HG02885 (cell line): ENCODE data around the gene ST8SIA5.
A peak's percentile ranks its signal among the peaks of the same experiment; 100 is the strongest.
"Not testable (repeated sequence)": the region's sequence is repeated elsewhere in the genome, so short reads cannot be mapped to it uniquely, and the experiment has no call there.

Source experiments
- ATAC-seq: cut with Tn5 transposase; IDR thresholded peaks from one replicate; pipeline ENCODE4 v1.9.1; 2021; ENCODE audit warnings: mild to moderate bottlenecking; ENCODE audit not compliant: unreplicated experiment, poor library complexity

The ST8SIA5 gene, protein sequence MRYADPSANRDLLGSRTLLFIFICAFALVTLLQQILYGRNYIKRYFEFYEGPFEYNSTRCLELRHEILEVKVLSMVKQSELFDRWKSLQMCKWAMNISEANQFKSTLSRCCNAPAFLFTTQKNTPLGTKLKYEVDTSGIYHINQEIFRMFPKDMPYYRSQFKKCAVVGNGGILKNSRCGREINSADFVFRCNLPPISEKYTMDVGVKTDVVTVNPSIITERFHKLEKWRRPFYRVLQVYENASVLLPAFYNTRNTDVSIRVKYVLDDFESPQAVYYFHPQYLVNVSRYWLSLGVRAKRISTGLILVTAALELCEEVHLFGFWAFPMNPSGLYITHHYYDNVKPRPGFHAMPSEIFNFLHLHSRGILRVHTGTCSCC

DNA sequence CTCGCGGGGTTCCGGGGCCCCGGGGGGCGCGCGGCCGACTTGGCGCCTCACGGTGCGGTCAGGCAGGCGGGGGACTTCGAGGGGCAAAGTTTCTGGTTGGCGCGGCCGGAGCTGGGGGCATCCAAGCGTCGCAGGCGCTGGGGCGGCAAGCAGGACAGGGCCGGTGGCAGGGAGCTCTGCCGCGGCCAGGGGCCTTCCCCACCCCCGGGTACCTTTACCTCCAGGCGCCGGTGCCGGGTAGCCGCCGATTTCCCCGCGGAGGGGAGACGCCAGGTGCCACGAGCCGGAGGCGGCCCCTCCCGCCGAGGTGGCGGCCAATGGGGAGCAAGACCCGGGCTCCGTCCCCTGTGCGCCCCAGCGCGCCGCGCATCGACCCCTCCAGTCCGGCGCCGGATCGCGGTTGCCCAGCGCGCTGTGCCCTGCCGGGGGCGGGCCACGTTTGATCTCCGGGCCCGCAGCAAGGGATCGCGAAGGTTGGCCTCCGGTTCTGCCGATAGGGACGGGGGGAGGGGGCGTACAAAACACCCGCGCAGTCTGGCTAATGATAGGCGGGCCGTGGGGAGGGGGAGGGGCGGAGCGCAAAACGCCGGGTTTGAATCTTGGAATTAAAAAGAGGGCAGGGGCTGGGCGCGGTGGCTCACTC lies at the start of gene ST8SIA5:
TSS of gene ST8SIA5 (minus strand) at position 495 of the 643 bp plus-strand sequence. CDS start 545 bp downstream, outside the sequence.
- no peak for ATAC-seq

- ATAC-seq, result not testable (repeated sequence)
Observed at GRCh38 chr18:46795945-46796344, 39.1 kb upstream of the ST8SIA5 start.

- no peak for ATAC-seq
Observed at GRCh38 chr18:46794607-46795006, 37.8 kb upstream of the ST8SIA5 start.

- no peak for ATAC-seq
Observed at GRCh38 chr18:46793565-46793964, 36.7 kb upstream of the ST8SIA5 start.

- no peak for ATAC-seq
Observed at GRCh38 chr18:46789088-46789487, 32.2 kb upstream of the ST8SIA5 start.

DNA sequence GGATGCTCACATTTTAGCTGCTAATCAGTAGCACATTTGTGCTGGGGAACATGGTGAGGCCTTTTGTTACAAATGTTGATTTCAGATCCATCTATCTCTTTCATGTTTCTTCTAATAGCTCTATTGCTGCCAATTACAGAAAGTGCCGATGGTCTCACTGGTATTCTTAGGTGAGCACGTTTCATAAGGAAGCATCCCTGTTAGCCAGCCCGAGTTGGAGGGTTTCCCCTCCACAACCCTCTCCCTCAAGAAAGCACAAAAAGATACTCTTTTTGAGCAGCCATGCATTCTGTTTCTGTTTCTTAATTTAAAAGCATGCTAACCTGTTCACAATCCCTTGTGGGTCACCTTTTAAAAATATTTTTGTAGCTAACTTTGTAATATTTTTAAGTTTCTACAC lies 30.8 kb upstream of the ST8SIA5 start:
- ATAC-seq, result no peak

- no peak for ATAC-seq
Observed at GRCh38 chr18:46772357-46772756, 15.5 kb upstream of the ST8SIA5 start.

DNA sequence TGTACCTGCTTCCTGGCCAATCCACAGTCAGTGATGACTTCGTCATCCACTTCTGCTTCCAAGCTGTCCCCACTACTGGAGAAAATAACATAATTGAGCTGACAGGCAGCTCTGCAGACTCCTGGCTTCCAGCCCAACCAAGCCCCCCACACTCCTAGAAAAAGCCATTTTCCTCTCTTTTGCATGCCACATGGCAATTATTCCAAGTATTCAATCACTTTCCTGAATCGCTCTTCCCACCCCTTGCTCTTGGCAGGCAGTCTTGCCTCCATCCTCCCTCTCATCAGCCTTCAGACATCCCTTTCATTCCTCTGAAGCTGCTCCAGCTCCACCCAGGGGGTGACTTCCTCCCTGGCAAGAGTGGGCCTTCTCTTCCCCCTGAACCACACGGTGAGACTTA lies 14.3 kb upstream of the ST8SIA5 start:
- no peak for ATAC-seq

DNA sequence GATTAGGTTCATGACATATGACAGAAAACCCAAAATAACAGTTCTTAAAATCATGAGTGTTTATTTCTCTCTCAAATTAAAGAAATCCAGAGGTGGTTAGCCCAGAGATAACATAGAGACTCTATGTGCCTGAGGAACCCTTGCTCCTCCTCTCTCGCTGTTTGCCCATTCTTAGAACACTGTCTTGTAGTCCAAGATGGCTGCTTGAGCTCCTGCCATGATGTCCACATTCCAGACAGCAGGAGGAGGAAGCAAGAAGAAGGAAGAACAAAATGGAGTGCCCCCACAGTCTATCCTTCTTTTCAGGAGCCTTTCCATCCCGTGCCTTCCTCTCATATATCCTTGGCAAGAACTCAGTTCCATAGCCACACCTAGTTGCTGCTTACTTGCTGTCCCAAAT lies 13.9 kb upstream of the ST8SIA5 start:
- no peak for ATAC-seq

DNA sequence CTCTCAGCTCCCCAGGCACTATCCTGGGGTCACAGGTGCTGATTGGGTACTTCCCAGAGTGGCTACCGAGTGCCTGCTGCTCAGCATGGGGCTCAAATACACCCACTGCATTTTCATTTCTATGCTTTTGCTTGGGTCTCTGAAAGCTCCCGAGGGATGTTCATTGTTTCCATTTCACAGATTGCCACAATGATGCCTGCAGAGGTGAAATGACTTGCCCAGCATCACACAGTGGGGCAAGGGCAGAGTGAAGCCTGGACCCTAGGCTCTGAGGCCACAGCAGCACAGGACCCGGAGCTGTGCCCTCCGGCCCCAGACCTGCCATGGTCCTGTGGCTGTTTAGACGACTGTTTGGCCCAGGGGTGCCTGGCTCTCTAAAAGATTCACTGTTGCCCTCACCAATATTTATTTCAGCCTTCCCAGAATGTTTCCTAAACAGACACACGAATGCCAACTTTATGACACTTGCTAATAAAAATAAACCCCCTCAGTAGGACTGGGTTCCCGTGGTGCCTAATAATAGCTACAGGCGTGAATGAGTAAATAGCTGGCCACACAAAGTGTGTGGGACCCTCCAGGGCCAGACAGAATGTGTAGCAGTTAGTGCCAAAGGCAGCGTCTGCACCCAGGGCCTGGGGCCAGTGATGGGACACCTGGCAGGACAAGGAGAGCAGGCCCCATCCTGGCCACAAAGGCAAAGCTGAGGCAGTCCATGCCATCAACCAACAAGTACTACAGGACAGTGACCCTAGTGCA lies 11.5 kb upstream of the ST8SIA5 start:
- no peak for ATAC-seq

- ATAC-seq, result no peak
Observed at GRCh38 chr18:46767217-46767616, 10.4 kb upstream of the ST8SIA5 start.

DNA sequence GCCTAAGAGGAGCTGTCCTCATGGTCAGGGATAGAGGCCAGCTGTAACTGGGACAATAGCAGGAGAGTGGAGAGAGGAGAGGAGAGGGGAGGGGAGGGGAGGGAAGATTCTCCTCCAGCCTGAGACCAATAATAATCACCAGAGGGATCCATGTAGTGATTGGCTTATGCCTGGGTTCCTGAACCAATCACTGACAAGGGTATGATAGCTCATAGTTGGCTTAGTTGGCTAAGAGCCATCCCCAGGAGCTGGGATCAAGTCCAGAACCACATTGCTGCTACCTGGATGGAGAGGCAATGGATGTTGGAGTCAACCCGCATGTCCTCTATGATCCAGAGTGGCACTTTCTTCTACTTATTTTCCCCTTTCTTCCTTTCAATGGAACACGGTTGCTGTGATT lies 7.7 kb upstream of the ST8SIA5 start:
- ATAC-seq, result no peak

DNA sequence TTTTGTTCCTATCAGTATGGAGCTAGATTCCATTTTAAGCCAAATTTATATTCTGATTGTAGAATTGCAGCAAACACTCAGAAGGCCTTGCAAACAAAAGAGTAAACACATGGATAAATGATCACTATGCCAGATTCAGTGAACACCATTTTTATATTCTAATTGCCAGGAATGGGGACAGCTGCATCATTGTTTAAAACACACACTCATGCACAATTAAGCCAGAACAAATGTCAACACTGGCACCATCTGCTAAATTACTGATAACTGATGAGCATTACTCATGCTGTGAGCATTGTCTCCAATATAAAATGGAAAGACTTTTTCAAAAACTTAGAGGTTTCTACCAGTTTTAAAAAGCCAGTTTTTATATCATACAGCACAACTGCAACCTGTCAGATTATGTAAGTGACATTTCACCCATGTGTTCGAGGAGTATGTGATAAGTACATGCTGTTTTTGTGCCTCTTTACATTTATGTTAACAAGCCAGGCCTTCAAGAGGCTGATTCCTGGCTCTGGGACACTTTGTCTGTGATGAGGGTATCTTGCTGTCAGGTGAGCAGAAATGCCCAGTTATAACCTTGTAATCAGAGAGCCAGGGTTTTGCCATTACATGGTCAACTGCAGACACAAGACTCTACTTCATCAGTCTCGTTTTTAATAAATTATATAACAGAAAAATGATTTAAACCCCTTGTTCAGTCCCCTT lies 4.4 kb upstream of the ST8SIA5 start:
- ATAC-seq, result no peak

- ATAC-seq, result no peak
Observed at GRCh38 chr18:46759890-46760289, 3.0 kb upstream of the ST8SIA5 start.

DNA sequence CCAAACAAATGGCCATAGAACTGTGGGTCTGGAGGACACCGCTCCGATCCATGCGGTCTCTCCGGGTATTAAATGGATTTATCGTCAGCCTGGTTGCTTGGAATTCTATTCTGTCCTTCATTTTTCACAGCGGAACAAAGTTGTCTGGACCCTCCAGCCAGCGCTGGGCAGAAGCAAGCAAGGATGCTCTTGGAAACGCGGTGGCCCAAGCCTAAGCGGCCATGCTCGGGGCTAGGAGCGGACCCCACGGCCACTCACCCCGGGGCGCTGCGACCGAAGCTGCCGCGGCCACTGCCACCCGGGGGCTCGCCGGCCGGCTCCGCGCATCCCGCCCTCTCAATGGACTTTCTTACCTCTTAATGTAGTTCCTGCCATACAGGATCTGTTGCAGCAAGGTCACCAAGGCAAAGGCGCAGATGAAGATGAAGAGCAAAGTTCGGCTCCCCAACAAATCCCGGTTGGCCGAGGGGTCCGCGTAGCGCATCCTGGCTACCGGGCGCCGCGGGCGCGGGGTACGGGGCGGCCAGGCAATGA lies 761 bp downstream of the ST8SIA5 start:
- no peak for ATAC-seq

GRCh38 chr18:46755315-46756024 lies 1.4 kb downstream of the ST8SIA5 start:
- no peak for ATAC-seq

- ATAC-seq, result no peak
Observed at GRCh38 chr18:46754661-46755292, 2.1 kb downstream of the ST8SIA5 start.

GRCh38 chr18:46754188-46754587 lies 2.7 kb downstream of the ST8SIA5 start:
- peak; percentile 68 for ATAC-seq

- ATAC-seq, result no peak
Observed at GRCh38 chr18:46751882-46752281, 5.0 kb downstream of the ST8SIA5 start.
